ENCODE data around the gene RBM10. TPM values are rescaled to one million over a fixed set of nuclear protein-coding genes. Genes with fewer than 3 reads are reported as not detected.

Gene RBM10
- total and polyA plus RNA-seq, 2 of the 13 experiments (the other 11 are each of a cell fraction or from before 2014, with no cell fraction given), result 15.9 to 43.1 TPM

DNA sequence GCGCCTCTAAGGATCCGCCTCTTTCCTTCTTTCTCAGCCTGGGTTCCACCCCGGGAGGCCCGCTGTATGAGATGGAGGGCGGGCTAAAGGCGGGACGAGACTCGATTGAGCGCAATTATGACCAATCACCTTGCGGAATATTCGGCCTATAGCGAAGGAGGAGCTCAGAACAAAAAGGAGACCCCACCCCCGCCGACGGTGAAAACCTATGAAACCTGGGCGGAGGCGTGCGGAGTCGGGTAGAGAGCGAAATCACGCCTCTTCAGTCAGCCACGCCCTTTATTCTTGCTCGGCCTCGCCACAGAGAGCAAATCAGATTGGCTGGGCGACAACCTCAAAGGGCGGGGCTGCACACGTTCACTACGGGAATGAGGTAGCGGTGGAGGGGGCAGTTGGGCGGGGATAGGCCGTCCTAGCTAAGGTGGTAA lies 72.8 kb downstream of the RBM10 start (continued):
- TF ChIP-seq, protein P1, sequence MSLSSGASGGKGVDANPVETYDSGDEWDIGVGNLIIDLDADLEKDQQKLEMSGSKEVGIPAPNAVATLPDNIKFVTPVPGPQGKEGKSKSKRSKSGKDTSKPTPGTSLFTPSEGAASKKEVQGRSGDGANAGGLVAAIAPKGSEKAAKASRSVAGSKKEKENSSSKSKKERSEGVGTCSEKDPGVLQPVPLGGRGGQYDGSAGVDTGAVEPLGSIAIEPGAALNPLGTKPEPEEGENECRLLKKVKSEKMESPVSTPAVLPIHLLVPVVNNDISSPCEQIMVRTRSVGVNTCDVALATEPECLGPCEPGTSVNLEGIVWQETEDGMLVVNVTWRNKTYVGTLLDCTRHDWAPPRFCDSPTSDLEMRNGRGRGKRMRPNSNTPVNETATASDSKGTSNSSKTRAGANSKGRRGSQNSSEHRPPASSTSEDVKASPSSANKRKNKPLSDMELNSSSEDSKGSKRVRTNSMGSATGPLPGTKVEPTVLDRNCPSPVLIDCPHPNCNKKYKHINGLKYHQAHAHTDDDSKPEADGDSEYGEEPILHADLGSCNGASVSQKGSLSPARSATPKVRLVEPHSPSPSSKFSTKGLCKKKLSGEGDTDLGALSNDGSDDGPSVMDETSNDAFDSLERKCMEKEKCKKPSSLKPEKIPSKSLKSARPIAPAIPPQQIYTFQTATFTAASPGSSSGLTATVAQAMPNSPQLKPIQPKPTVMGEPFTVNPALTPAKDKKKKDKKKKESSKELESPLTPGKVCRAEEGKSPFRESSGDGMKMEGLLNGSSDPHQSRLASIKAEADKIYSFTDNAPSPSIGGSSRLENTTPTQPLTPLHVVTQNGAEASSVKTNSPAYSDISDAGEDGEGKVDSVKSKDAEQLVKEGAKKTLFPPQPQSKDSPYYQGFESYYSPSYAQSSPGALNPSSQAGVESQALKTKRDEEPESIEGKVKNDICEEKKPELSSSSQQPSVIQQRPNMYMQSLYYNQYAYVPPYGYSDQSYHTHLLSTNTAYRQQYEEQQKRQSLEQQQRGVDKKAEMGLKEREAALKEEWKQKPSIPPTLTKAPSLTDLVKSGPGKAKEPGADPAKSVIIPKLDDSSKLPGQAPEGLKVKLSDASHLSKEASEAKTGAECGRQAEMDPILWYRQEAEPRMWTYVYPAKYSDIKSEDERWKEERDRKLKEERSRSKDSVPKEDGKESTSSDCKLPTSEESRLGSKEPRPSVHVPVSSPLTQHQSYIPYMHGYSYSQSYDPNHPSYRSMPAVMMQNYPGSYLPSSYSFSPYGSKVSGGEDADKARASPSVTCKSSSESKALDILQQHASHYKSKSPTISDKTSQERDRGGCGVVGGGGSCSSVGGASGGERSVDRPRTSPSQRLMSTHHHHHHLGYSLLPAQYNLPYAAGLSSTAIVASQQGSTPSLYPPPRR (CRISPR knock-in tag; IDR thresholded peaks at IDR 0.05; ENCODE audit: borderline replicate concordance), result no peak

DNA sequence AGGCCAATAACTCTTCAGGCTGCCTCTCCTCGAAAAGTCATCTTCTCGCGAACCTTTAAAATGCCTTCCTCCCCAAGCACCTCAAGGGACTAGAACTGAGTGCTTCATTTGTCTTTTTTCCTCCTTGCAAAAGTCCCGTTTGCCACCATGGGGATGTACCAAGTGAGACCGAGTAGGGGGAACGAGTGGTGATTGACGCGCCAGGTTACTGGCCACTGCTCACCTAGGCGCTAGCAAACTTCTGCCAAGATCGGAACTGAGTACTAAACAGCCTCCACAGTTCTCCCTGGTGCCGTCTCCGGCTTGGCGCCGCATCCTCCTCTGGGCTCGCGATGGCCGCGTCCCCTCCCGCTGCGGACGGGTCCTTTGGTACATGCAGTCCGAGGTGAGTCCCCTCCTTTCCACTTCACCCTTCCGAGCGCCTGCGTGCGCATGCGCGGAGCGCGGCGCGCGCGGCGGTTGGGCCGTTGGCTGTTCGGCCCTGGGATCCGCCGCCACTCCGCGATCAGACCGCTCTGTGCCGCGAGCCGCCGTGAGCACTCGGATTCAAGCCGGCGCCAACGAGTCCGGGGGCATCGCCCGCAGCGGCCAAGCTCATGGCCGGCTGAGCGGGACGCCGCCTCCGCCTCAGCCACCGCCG lies 73.4 kb downstream of the RBM10 start, which contains the start of gene CDK16:
CDK16 (plus strand) TSS at position 402 of the 640 bp plus-strand sequence. CDS start 4,877 bp downstream, outside the sequence.
- H3K9me3 ChIP-seq (ENCODE audit: low read length), result no peaks in the 10 kb centered on the region
- H3K79me2 ChIP-seq (ENCODE audit: insufficient read depth, low read length), result peaks cover 35% of the 10 kb centered on the region
- ChIA-PET CTCF (ENCODE audit: low intra/inter-chr PET ratio, low total read pairs) (no interaction called here), POLR2A (interaction anchor here (0.8 to 6.2 kb wide), 13 partner anchors 10 to 73 kb away, joined by 3 to 69 read pairs (median 6); partner anchors contain the start of genes NDUFB11, RBM10 and USP11)
- H3K9ac ChIP-seq (ENCODE audit: insufficient read depth, low read depth, low read length), result peak within 1 kb of the TSS; percentile 93
- in situ Hi-C loops (cut with HindIII; ENCODE audit: extremely low pct_ligation_motif_present, low pct_unique_long_range_greater_than_20kb), result no loop called here
- intact Hi-C loops (cut with micrococcal nuclease; ENCODE audit: unreplicated experiment), result no loop called here
- 0% methylated on average over 2 of the region's 61 CpGs for WGBS (ENCODE audit: low lambda C conversion rate)
- ATAC-seq (peak; percentile 64), FAIRE-seq (no peak), DNase-seq (ENCODE audit: low spot score) (peak; percentile 63)
- peaks cover 36% of the 10 kb centered on the region for H3K4me1 ChIP-seq (ENCODE audit: insufficient read depth, low read length)
- H3K27me3 ChIP-seq (ENCODE audit: control insufficient read depth in 1 of 2, insufficient read depth in 2 of 2, low read length in 2 of 2), result no peaks in the 10 kb centered on the region
- H3K36me3 ChIP-seq (replicated peaks in 1 of 2; ENCODE audit: control insufficient read depth in 1 of 2, insufficient read depth in 2 of 2, low read length in 2 of 2), result peaks cover 4 to 14% of the 10 kb centered on the region in 2 experiments; a peak in 3 of 5 replicates
- peak within 1 kb of the TSS; percentile 59 to 82 (median 81) for H3K4me3 ChIP-seq (replicated peaks in 1 of 3; ENCODE audit: insufficient read depth in 1 of 3, low read depth in 2 of 3, low read length in 3 of 3)
- H3K4me2 ChIP-seq (ENCODE audit: low read depth, low read length), result peak within 1 kb of the TSS; percentile 89
- no peak within 1 kb of the TSS for H2AFZ ChIP-seq (ENCODE audit: low read length)
- BruUV-seq (replicated peaks), result TSS peak; percentile 71
- H4K20me1 ChIP-seq (ENCODE audit: insufficient read depth, low read length), result peaks cover 24% of the 10 kb centered on the region
- H3K27ac ChIP-seq (ENCODE audit: extremely low read length, insufficient read depth, low read length), result peak within 1 kb of the TSS; percentile 89
- TF ChIP-seq, protein P2, sequence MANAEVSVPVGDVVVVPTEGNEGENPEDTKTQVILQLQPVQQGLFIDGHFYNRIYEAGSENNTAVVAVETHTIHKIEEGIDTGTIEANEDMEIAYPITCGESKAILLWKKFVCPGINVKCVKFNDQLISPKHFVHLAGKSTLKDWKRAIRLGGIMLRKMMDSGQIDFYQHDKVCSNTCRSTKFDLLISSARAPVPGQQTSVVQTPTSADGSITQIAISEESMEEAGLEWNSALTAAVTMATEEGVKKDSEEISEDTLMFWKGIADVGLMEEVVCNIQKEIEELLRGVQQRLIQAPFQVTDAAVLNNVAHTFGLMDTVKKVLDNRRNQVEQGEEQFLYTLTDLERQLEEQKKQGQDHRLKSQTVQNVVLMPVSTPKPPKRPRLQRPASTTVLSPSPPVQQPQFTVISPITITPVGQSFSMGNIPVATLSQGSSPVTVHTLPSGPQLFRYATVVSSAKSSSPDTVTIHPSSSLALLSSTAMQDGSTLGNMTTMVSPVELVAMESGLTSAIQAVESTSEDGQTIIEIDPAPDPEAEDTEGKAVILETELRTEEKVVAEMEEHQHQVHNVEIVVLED (CRISPR knock-in tag; IDR thresholded peaks at IDR 0.05; ENCODE audit: borderline replicate concordance), result 0 out of 2 replicates have a peak, but pooled peaks have one; percentile 22
- TF ChIP-seq, protein P3, sequence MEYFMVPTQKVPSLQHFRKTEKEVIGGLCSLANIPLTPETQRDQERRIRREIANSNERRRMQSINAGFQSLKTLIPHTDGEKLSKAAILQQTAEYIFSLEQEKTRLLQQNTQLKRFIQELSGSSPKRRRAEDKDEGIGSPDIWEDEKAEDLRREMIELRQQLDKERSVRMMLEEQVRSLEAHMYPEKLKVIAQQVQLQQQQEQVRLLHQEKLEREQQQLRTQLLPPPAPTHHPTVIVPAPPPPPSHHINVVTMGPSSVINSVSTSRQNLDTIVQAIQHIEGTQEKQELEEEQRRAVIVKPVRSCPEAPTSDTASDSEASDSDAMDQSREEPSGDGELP (IDR thresholded peaks at IDR 0.05; ENCODE audit: borderline replicate concordance, low read depth), result no peak
- TF ChIP-seq ZNF337 (CRISPR knock-in tag; IDR thresholded peaks at IDR 0.05; ENCODE audit: borderline replicate concordance, low read depth) (no peak), ASH2L (IDR thresholded peaks at IDR 0.05; ENCODE audit: insufficient read length, low read depth, low read length) (peak; percentile 52), ZNF550 (CRISPR knock-in tag; IDR thresholded peaks at IDR 0.05; ENCODE audit: borderline replicate concordance) (no peak), ZNF713 (CRISPR knock-in tag; IDR thresholded peaks at IDR 0.05) (no peak), FOXK2 (IDR thresholded peaks at IDR 0.05) (peak; percentile 97), TEAD2 (CRISPR knock-in tag; IDR thresholded peaks at IDR 0.05) (no peak), ATF7-NPFF (CRISPR knock-in tag; IDR thresholded peaks at IDR 0.05; ENCODE audit: low read depth) (0 out of 2 replicates have a peak, but pooled peaks have one; percentile 37), ZFX (CRISPR knock-in tag; IDR thresholded peaks at IDR 0.05; ENCODE audit: low read depth) (peak; percentile 24), ZNF557 (CRISPR knock-in tag; IDR thresholded peaks at IDR 0.05) (no peak), GFI1 (CRISPR knock-in tag; IDR thresholded peaks at IDR 0.05; ENCODE audit: borderline replicate concordance) (0 out of 2 replicates have a peak, but pooled peaks have one; percentile 21), ZNF616 (CRISPR knock-in tag; IDR thresholded peaks at IDR 0.05; ENCODE audit: low read depth) (0 out of 2 replicates have a peak, but pooled peaks have one; percentile 32)

Measured in HepG2 (cell line).